K562 (cell line): Measurements from ENCODE around the gene LLGL2. TPM values are rescaled to one million over a fixed set of nuclear protein-coding genes. Genes with fewer than 3 reads are reported as not detected.

ENCODE experiments used
- ARID4B ChIP-seq: sonication (generic); formaldehyde crosslinking; IDR thresholded peaks from 2 replicates; pipeline ENCODE4 v1.8.0; 2022; ENCODE audit warnings: mild to moderate bottlenecking, missing genetic modification reagents
- CBX1 ChIP-seq: sonication (generic); IDR thresholded peaks from 2 replicates; pipeline ENCODE4 v1.6.1; 2016; ENCODE audit warnings: antibody characterized with exemption, low read depth, mild to moderate bottlenecking
- CTBP1 ChIP-seq: fragments of 450-650 bp; IDR thresholded peaks from 2 replicates; pipeline ENCODE4 v1.6.1; 2016; ENCODE audit warnings: borderline replicate concordance
- FIP1L1 ChIP-seq: fragments of 200-400 bp; formaldehyde crosslinking; IDR thresholded peaks from 2 replicates; pipeline ENCODE4 v1.6.1; 2018; ENCODE audit warnings: mild to moderate bottlenecking, low read depth, low read length; ENCODE audit not compliant: poor library complexity, severe bottlenecking
- NR2C2 ChIP-seq, 2 experiments: fragments of 200-800 bp in 1 of 2; sonication (Bioruptor generic) in 1 of 2; sonication (generic) in 1 of 2; formaldehyde crosslinking in 1 of 2; IDR thresholded peaks; 2 replicates each; pipeline versions ENCODE4 v1.6.1 to v1.8.0; 2016 to 2022; ENCODE audit warnings: mild to moderate bottlenecking in 1 of 2, missing compliant biosample characterization in 1 of 2, missing genetic modification characterization in 1 of 2, missing genetic modification reagents in 1 of 2
- PHF8 ChIP-seq: fragments of 200-600 bp; sonication (generic); IDR thresholded peaks from 2 replicates; pipeline ENCODE4 v1.6.1; 2012; ENCODE audit warnings: mixed run types, mild to moderate bottlenecking, inconsistent platforms, low read length, moderate library complexity, borderline replicate concordance
- POLR2A ChIP-seq: fragments of 450-650 bp; conservative IDR thresholded peaks from 2 replicates; pipeline ENCODE4 v1.6.1; 2016
- RBM22 ChIP-seq: fragments of 200-400 bp; formaldehyde crosslinking; IDR thresholded peaks from 2 replicates; pipeline ENCODE4 v1.6.1; 2018; ENCODE audit warnings: low read length, low read depth; ENCODE audit not compliant: poor library complexity, severe bottlenecking
- REST ChIP-seq, 2 experiments: fragments of 450-650 bp; formaldehyde crosslinking in 1 of 2; IDR thresholded peaks; 2 replicates each; pipeline versions ENCODE4 v1.4.0 to v1.6.1; 2014 to 2020; ENCODE audit warnings: mild to moderate bottlenecking in 2 of 2, borderline replicate concordance in 1 of 2, low read depth in 1 of 2
- VEZF1 ChIP-seq: fragments of 200-800 bp; sonication (Bioruptor generic); IDR thresholded peaks from 2 replicates; pipeline ENCODE4 v1.6.1; 2017; ENCODE audit warnings: missing genetic modification characterization, missing compliant biosample characterization
- polyA plus RNA-seq, 8 experiments: library from polyadenylated mRNA; depleted of rRNA in 4 of 8; stranded (reverse) in 5 of 8; unstranded in 3 of 8; fragments of >200 nt; fragmentation: Nextera tagmentation in 2 of 8; fragmentation: Illumina TruSeq in 1 of 8; extraction: Ambion mirVana in 2 of 8; extraction: Trizol in 1 of 8; gene quantifications; 2 replicates each; pipeline versions ENCODE4 v1.2.1 to v1.2.3, GENCODE V29; 2011 to 2014; ENCODE audit warnings: inconsistent platforms in 1 of 8, missing spikeins in 1 of 8
- total RNA-seq, 7 experiments: library from RNA; depleted of rRNA in 6 of 7; stranded (reverse); fragments of >200 nt in 6 of 7; fragmentation: Illumina TruSeq in 2 of 7; extraction: Trizol in 2 of 7; gene quantifications; 2 replicates each; pipeline versions ENCODE4 v1.2.1 to v1.2.3, GENCODE V29; 2011 to 2021; ENCODE audit warnings: low replicate concordance in 1 of 7

The LLGL2 gene
- total and polyA plus RNA-seq, 9 of the 15 experiments (the other 6 are each of a cell fraction or from before 2014, with no cell fraction given) = 0.32 to 24.4 (median 10.2) TPM

GRCh38 chr17:75524970-75525805 lies at the start of gene LLGL2 (continued):
- TF ChIP-seq PHF8 = peak; percentile 39; the same call in 1 of the 2 replicates
- TF ChIP-seq RBM22 = no peak
- TF ChIP-seq CBX1 = peak; percentile 31; the same call in 1 of the 2 replicates
- TF ChIP-seq ARID4B (CRISPR knock-in tag) = peak; percentile 29; the same call in 1 of the 2 replicates
- peak; percentile 53 for TF ChIP-seq POLR2A
- TF ChIP-seq FIP1L1 = peak; percentile 64
- TF ChIP-seq NR2C2 (CRISPR knock-in tag; IDR thresholded peaks at IDR 0.05) = no peak
- TF ChIP-seq NR2C2 (tag; IDR thresholded peaks at IDR 0.05) = 0 out of 2 replicates have a peak, but pooled peaks have one; percentile 22
- TF ChIP-seq REST (IDR thresholded peaks at IDR 0.05; ENCODE audit: borderline replicate concordance) = peak; percentile 62; the same call in 1 of the 2 replicates
- peak; percentile 65; the same call in 1 of the 2 replicates for TF ChIP-seq REST (CRISPR knock-in tag; IDR thresholded peaks at IDR 0.05; ENCODE audit: low read depth)
- peak; percentile 96 for TF ChIP-seq VEZF1 (CRISPR knock-in tag)
- TF ChIP-seq CTBP1 = peak; percentile 94
